HEK293T (cell line): ENCODE measurements around the gene SHD.
"Not testable (repeated sequence)": the region's sequence is repeated elsewhere in the genome, so short reads cannot be mapped to it uniquely, and the experiment has no call there.

Experiments used
- CTCF ChIA-PET: fragments of 350-600 bp; formaldehyde crosslinking; extraction: SDS; loops from one replicate; lab custom pipeline; 2021; ENCODE audit warnings: antibody characterized with exemption, inconsistent platforms; lab: Yijun Ruan, JAX
- POLR2A ChIA-PET: fragments of 350-600 bp; formaldehyde crosslinking; extraction: SDS; loops from one replicate; lab custom pipeline; 2020; ENCODE audit warnings: antibody characterized with exemption, inconsistent platforms; lab: Yijun Ruan, JAX
- DNase-seq: peaks from one replicate; pipeline ENCODE4 v3.0.0; 2012; ENCODE audit warnings: mixed read lengths; ENCODE audit errors: extremely low spot score
- ARNT ChIP-seq: fragments of 450-650 bp; IDR thresholded peaks from 2 replicates; pipeline ENCODE4 v1.6.1; 2017; ENCODE audit warnings: mild to moderate bottlenecking
- BHLHE40 ChIP-seq: fragments of 450-650 bp; IDR thresholded peaks from 2 replicates; pipeline ENCODE4 v1.6.1; 2016; ENCODE audit warnings: mild to moderate bottlenecking, moderate library complexity, borderline replicate concordance
- CTBP1 ChIP-seq: fragments of 450-650 bp; IDR thresholded peaks from 2 replicates; pipeline ENCODE4 v1.6.1; 2016; ENCODE audit warnings: borderline replicate concordance
- ELF4 ChIP-seq: fragments of 450-650 bp; IDR thresholded peaks from 2 replicates; pipeline ENCODE4 v1.6.1; 2017; ENCODE audit warnings: antibody characterized with exemption
- FOXA1 ChIP-seq: fragments of 450-650 bp; IDR thresholded peaks from 2 replicates; pipeline ENCODE4 v1.6.1; 2016; ENCODE audit warnings: mild to moderate bottlenecking
- FOXK2 ChIP-seq: fragments of 450-650 bp; IDR thresholded peaks from 2 replicates; pipeline ENCODE4 v1.6.1; 2016; ENCODE audit warnings: mild to moderate bottlenecking
- FOXM1 ChIP-seq: fragments of 450-650 bp; IDR thresholded peaks from 2 replicates; pipeline ENCODE4 v1.6.1; 2017; ENCODE audit warnings: mild to moderate bottlenecking, borderline replicate concordance
- HDGF ChIP-seq: fragments of 450-650 bp; IDR thresholded peaks from 2 replicates; pipeline ENCODE4 v1.6.1; 2017; ENCODE audit warnings: antibody characterized with exemption, borderline replicate concordance
- L3MBTL2 ChIP-seq: fragments of 450-650 bp; conservative IDR thresholded peaks from 2 replicates; pipeline ENCODE4 v1.6.1; 2016; ENCODE audit warnings: mild to moderate bottlenecking
- LEF1 ChIP-seq: fragments of 450-650 bp; IDR thresholded peaks from 2 replicates; pipeline ENCODE4 v1.6.1; 2017; ENCODE audit warnings: mild to moderate bottlenecking, borderline replicate concordance
- NFRKB ChIP-seq: fragments of 450-650 bp; IDR thresholded peaks from 2 replicates; pipeline ENCODE4 v1.6.1; 2016; ENCODE audit warnings: mild to moderate bottlenecking, moderate library complexity
- SP1 ChIP-seq: fragments of 450-650 bp; IDR thresholded peaks from 2 replicates; pipeline ENCODE4 v1.6.1; 2017
- SUZ12 ChIP-seq: fragments of 450-650 bp; IDR thresholded peaks from 2 replicates; pipeline ENCODE4 v1.6.1; 2016; ENCODE audit warnings: mild to moderate bottlenecking
- TARDBP ChIP-seq: fragments of 450-650 bp; IDR thresholded peaks from 2 replicates; pipeline ENCODE4 v1.6.1; 2016
- ZNF384 ChIP-seq: fragments of 450-650 bp; IDR thresholded peaks from 2 replicates; pipeline ENCODE4 v1.6.1; 2016
- TF ChIP-seq, protein P1 (sequence below): fragments of 450-650 bp; IDR thresholded peaks from 2 replicates; pipeline ENCODE4 v1.6.1; 2016

The SHD gene

DNA sequence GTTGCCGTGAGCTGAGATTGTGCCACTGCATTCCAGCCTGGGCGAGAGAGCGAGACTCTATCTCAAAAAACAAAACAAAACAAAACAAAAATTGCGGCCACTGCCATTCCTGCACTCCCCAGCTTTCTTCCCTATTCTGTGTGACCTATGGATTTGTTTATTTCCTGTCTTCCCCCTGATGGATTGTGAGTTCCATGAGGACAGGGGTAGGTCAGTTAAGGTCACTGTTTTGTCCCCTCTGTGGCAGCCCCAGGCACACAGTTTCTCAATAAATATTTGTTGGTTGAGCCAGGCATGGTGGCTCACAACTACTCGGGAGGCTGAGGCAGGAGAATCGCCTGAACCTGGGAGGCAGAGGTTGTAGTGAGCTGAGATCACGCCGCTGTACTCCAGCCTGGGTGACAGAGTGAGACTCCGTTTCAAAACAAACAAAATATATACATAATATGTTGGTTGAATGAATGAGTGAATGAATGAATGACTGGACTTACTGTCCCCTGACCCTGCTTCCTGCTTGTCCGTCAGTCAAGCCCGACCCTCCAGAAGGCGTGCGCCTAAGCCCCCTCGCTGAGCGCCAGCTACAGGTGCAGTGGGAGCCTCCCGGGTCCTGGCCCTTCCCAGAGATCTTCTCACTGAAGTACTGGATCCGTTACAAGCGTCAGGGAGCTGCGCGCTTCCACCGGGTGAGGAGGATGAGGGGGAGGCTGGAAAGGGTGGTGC lies 44.8 kb upstream of the SHD start:
- TF ChIP-seq ARNT (no peak), FOXM1 (no peak), FOXA1 (no peak), CTBP1 (no peak), FOXK2 (no peak), HDGF (no peak), L3MBTL2 (no peak), ZNF384 (no peak), BHLHE40 (no peak), ELF4 (no peak)
- TF ChIP-seq, protein P1, sequence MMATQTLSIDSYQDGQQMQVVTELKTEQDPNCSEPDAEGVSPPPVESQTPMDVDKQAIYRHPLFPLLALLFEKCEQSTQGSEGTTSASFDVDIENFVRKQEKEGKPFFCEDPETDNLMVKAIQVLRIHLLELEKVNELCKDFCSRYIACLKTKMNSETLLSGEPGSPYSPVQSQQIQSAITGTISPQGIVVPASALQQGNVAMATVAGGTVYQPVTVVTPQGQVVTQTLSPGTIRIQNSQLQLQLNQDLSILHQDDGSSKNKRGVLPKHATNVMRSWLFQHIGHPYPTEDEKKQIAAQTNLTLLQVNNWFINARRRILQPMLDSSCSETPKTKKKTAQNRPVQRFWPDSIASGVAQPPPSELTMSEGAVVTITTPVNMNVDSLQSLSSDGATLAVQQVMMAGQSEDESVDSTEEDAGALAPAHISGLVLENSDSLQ, result no peak
- POLR2A ChIA-PET, result interaction anchor here (1.4 to 4.2 kb wide), 2 partner anchors 13 to 108 kb away, joined by 5 to 20 read pairs; partner anchors contain the start of gene YJU2
- CTCF ChIA-PET, result interaction anchor here (0.7 kb wide), 2 partner anchors 13 to 26 kb away, joined by 3 to 4 read pairs; partner anchors contain the start of gene YJU2
- DNase-seq, result no peak

DNA sequence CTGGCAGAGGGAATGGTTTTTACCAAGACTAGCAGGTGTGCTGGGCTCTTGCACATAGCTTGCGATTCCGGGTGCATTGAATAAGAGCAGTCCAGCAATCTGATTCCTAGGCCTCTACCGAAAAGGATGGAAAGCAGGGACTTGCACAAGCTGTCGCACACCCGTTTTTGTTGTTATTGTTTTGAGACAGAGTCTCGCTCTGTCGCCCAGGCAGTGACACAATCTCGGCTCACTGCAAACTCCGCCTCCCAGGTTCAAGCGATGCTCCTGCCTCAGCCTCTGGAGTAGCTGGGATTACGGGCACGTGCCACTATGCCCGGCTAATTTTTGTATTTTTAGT lies 44.2 kb upstream of the SHD start:
- CTCF ChIA-PET, result no interaction called here

DNA sequence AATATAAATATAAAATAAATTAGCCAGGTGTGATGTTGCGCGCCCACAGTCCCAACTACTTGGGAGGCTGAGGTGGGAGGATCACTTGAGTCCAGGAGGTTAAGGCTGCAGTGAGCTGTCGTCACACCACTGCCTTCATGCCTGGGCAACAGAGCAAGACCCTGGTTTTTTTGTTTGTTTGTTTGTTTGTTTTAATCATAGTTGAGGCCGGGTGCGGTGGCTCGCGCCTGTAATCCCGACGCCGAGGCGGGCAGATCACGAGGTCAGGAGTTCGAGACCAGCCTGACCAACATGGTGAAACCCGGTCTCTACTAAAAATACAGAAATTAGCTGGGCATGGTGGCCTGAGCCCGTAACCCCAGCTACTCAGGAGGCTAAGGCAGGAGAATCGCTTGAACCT lies 41.6 kb upstream of the SHD start:
- DNase-seq, CTCF ChIA-PET: not testable (repeated sequence)
- POLR2A ChIA-PET, result interaction anchor here (0.9 to 1.2 kb wide), 2 partner anchors 9 to 11 kb away, joined by 3 to 5 read pairs; partner anchors contain the start of gene YJU2

More for the DNA sequence above, 44.2 kb upstream of the SHD start:
- TF ChIP-seq ELF4 (no peak), L3MBTL2 (no peak), TARDBP (no peak), FOXA1 (no peak), NFRKB (no peak), CTBP1 (no peak), LEF1 (no peak), SUZ12 (no peak), BHLHE40 (no peak), HDGF (no peak), ZNF384 (no peak)
- TF ChIP-seq, protein P1, result no peak
- POLR2A ChIA-PET, result interaction anchor here (1.4 to 4.2 kb wide), 2 partner anchors 12 to 108 kb away, joined by 5 to 20 read pairs; partner anchors contain the start of gene YJU2
- DNase-seq, result no peak

DNA sequence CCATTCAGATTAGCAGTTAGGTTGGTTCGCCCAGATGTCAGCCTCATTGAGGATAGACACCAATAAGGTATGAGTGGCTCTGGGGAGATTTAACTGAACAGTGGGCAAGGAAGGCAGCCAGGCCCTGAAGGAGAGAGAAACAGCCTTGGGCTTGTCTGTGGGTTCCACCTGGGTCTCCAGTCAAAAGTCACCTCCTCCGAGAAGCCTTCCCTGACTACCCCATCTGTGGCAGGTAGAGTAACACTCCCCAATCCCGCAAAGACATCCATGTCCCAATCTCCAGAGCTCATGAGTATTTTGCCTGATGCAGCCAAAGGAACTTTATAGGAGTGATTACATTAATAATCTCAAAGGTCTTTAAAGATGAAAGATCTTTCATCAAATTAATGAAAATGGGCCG lies 40.2 kb upstream of the SHD start:
- POLR2A ChIA-PET, result no interaction called here
- no peak for DNase-seq
- TF ChIP-seq HDGF (no peak), SP1 (no peak), SUZ12 (no peak), FOXM1 (no peak), ZNF384 (no peak), NFRKB (no peak), ELF4 (no peak), L3MBTL2 (no peak), LEF1 (no peak)
- TF ChIP-seq, protein P1, result no peak
- CTCF ChIA-PET, result no interaction called here

DNA sequence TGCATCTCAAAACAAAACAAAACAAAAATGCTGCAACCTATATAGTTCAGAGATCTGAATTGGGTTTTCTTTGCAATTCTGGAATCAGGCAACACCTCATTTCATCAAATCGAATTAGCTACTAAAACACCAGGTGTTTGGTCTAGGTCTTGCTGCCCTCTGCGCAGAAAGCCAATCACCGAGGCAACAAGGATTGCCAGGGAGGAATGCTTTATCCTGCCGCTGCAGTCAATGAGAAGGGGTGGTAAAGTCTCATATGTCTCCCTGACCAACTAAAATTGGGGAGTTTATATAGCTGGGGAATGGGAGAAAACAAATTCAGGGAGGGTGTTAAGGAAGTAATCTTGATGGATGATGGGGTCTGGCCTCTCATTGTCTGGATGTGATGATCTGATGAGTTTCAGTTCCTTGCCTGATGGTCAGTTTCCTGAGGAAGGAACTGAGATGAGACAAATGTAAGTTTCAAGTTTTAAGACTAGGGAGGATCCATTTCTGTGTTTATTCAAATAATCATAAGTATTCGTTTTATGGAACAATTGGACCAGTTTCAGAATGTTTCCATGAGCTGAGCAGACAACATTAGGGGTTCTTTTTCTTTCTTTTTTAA lies 37.1 kb upstream of the SHD start:
- POLR2A ChIA-PET, result interaction anchor here (0.8 kb wide), 1 partner anchor 12 kb away, joined by 3 read pairs; no protein-coding TSS in a partner anchor
- CTCF ChIA-PET, result no interaction called here
- no peak for DNase-seq
- TF ChIP-seq LEF1 (no peak), FOXM1 (no peak), FOXK2 (no peak), ARNT (no peak), NFRKB (no peak), FOXA1 (no peak), ZNF384 (no peak), SP1 (no peak), SUZ12 (no peak), ELF4 (no peak), BHLHE40 (no peak), TARDBP (no peak), L3MBTL2 (no peak), CTBP1 (no peak), HDGF (no peak)
- TF ChIP-seq, protein P1, result no peak

DNA sequence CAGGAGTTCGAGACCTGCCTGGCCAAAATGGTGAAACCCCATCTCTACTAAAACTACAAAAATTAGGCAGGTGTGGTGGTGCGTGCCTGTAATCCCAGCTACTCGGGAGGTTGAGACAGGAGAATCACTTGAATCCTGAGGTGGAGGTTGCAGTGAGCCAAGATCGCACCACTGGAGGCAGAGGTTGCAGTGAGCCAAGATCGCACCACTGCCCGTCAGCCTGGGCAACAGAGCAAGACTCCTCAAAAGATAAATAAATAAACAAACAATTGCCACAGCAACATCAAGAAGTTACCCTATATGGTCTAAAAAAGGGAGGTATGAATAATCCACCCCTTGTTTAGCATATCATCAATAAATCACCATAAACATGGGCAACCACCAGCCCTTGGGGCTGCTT lies 33.1 kb upstream of the SHD start:
- POLR2A ChIA-PET, CTCF ChIA-PET, DNase-seq: not testable (repeated sequence)
